Measurements from ENCODE around the gene NIPA2. TPM values are rescaled to one million over a fixed set of nuclear protein-coding genes. Genes with fewer than 3 reads are reported as not detected.

The NIPA2 gene
- total RNA-seq, 1 donor from 2014 or later: 79.3 TPM

GRCh38 chr15:22877117-22877516 lies 38.7 kb downstream of the NIPA2 start:
- Mint-ChIP-seq H3K4me1 (no peaks in the 10 kb centered on the region), H3K36me3 (ENCODE audit: low read depth) (peaks cover 12% of the 10 kb centered on the region), H3K27ac (no peak overlapping the region), H3K9me3 (no peaks in the 10 kb centered on the region), H3K4me3 (no peak overlapping the region), H3K27me3 (no peaks in the 10 kb centered on the region)
- intact Hi-C loops (cut with micrococcal nuclease): no loop called here
- no peak for DNase-seq

GRCh38 chr15:22877607-22878006 lies 39.1 kb downstream of the NIPA2 start:
- Mint-ChIP-seq H3K27ac (no peak overlapping the region), H3K9me3 (no peaks in the 10 kb centered on the region), H3K4me3 (no peak overlapping the region), H3K36me3 (ENCODE audit: low read depth) (peaks cover 14% of the 10 kb centered on the region), H3K27me3 (no peaks in the 10 kb centered on the region), H3K4me1 (no peaks in the 10 kb centered on the region)
- no peak for DNase-seq
- intact Hi-C loops (cut with micrococcal nuclease): no loop called here

GRCh38 chr15:22878103-22878502 lies 39.6 kb downstream of the NIPA2 start:
- Mint-ChIP-seq H3K27me3 (no peaks in the 10 kb centered on the region), H3K4me3 (no peak overlapping the region), H3K27ac (no peak overlapping the region), H3K9me3 (no peaks in the 10 kb centered on the region), H3K4me1 (no peaks in the 10 kb centered on the region), H3K36me3 (ENCODE audit: low read depth) (peaks cover 10% of the 10 kb centered on the region)
- DNase-seq: no peak
- intact Hi-C loops (cut with micrococcal nuclease): no loop called here

GRCh38 chr15:22880068-22880980 lies 41.9 kb downstream of the NIPA2 start:
- Mint-ChIP-seq H3K4me1 (no peaks in the 10 kb centered on the region), H3K27ac (no peak overlapping the region), H3K9me3 (no peaks in the 10 kb centered on the region), H3K4me3 (no peak overlapping the region), H3K36me3 (ENCODE audit: low read depth) (peaks cover 10% of the 10 kb centered on the region), H3K27me3 (no peaks in the 10 kb centered on the region)
- no peak for DNase-seq
- intact Hi-C loops (cut with micrococcal nuclease): no loop called here

- no peak overlapping the region for H3K4me3 Mint-ChIP-seq
- no peak overlapping the region for H3K27ac Mint-ChIP-seq
- no peaks in the 10 kb centered on the region for H3K4me1 Mint-ChIP-seq
- intact Hi-C loops (cut with micrococcal nuclease): no loop called here
- peaks cover 8% of the 10 kb centered on the region for H3K36me3 Mint-ChIP-seq (ENCODE audit: low read depth)
- H3K27me3 Mint-ChIP-seq: no peaks in the 10 kb centered on the region
- DNase-seq: no peak
- no peaks in the 10 kb centered on the region for H3K9me3 Mint-ChIP-seq
Measured at GRCh38 chr15:22880981-22881738, 42.7 kb downstream of the NIPA2 start.

GRCh38 chr15:22881739-22882440 lies 43.4 kb downstream of the NIPA2 start:
- H3K9me3 Mint-ChIP-seq: no peaks in the 10 kb centered on the region
- H3K27me3 Mint-ChIP-seq: no peaks in the 10 kb centered on the region
- H3K4me1 Mint-ChIP-seq: no peaks in the 10 kb centered on the region
- no peak overlapping the region for H3K4me3 Mint-ChIP-seq
- H3K27ac Mint-ChIP-seq: no peak overlapping the region
- intact Hi-C loops (cut with micrococcal nuclease): no loop called here
- H3K36me3 Mint-ChIP-seq (ENCODE audit: low read depth): peaks cover 8% of the 10 kb centered on the region
- no peak for DNase-seq

GRCh38 chr15:22883196-22883595 lies 44.7 kb downstream of the NIPA2 start:
- H3K9me3 Mint-ChIP-seq: no peaks in the 10 kb centered on the region
- DNase-seq: no peak
- H3K4me1 Mint-ChIP-seq: no peaks in the 10 kb centered on the region
- peaks cover 8% of the 10 kb centered on the region for H3K36me3 Mint-ChIP-seq (ENCODE audit: low read depth)
- intact Hi-C loops (cut with micrococcal nuclease): no loop called here
- no peaks in the 10 kb centered on the region for H3K27me3 Mint-ChIP-seq
- no peak overlapping the region for H3K4me3 Mint-ChIP-seq
- no peak overlapping the region for H3K27ac Mint-ChIP-seq

- Mint-ChIP-seq H3K4me1 (no peaks in the 10 kb centered on the region), H3K27ac (no peak overlapping the region), H3K9me3 (no peaks in the 10 kb centered on the region), H3K36me3 (ENCODE audit: low read depth) (peaks cover 8% of the 10 kb centered on the region), H3K4me3 (no peak overlapping the region), H3K27me3 (no peaks in the 10 kb centered on the region)
- intact Hi-C loops (cut with micrococcal nuclease): no loop called here
- DNase-seq: peak; percentile 62
Measured at GRCh38 chr15:22884344-22884743, 45.9 kb downstream of the NIPA2 start.

- Mint-ChIP-seq H3K27me3 (no peaks in the 10 kb centered on the region), H3K36me3 (ENCODE audit: low read depth) (peaks cover 8% of the 10 kb centered on the region), H3K4me1 (no peaks in the 10 kb centered on the region), H3K9me3 (no peaks in the 10 kb centered on the region), H3K27ac (no peak overlapping the region), H3K4me3 (no peak overlapping the region)
- no peak for DNase-seq
- intact Hi-C loops (cut with micrococcal nuclease): no loop called here
Measured at GRCh38 chr15:22885120-22885519, 46.7 kb downstream of the NIPA2 start.

GRCh38 chr15:22887157-22887951 lies 48.9 kb downstream of the NIPA2 start:
- no peak for DNase-seq
- no peaks in the 10 kb centered on the region for H3K27me3 Mint-ChIP-seq
- intact Hi-C loops (cut with micrococcal nuclease): no loop called here
- no peaks in the 10 kb centered on the region for H3K4me1 Mint-ChIP-seq
- H3K36me3 Mint-ChIP-seq (ENCODE audit: low read depth): no peaks in the 10 kb centered on the region
- no peak overlapping the region for H3K4me3 Mint-ChIP-seq
- no peak overlapping the region for H3K27ac Mint-ChIP-seq
- no peaks in the 10 kb centered on the region for H3K9me3 Mint-ChIP-seq

- intact Hi-C loops (cut with micrococcal nuclease): no loop called here
- Mint-ChIP-seq H3K36me3 (ENCODE audit: low read depth) (no peaks in the 10 kb centered on the region), H3K9me3 (no peaks in the 10 kb centered on the region), H3K27me3 (no peaks in the 10 kb centered on the region), H3K4me1 (no peaks in the 10 kb centered on the region), H3K4me3 (no peak overlapping the region), H3K27ac (no peak overlapping the region)
- DNase-seq: no peak
Measured at GRCh38 chr15:22888120-22888859, 49.8 kb downstream of the NIPA2 start.

GRCh38 chr15:22889146-22889818 lies 50.8 kb downstream of the NIPA2 start:
- no peak for DNase-seq
- Mint-ChIP-seq H3K4me1 (no peaks in the 10 kb centered on the region), H3K27ac (no peak overlapping the region), H3K27me3 (no peaks in the 10 kb centered on the region), H3K4me3 (no peak overlapping the region), H3K36me3 (ENCODE audit: low read depth) (no peaks in the 10 kb centered on the region), H3K9me3 (no peaks in the 10 kb centered on the region)
- intact Hi-C loops (cut with micrococcal nuclease): no loop called here
